HG03442 (cell line): ENCODE measurements around the gene AZIN2.
"Not testable (repeated sequence)": the region's sequence is repeated elsewhere in the genome, so short reads cannot be mapped to it uniquely, and the experiment has no call there.

Experiments used
- ATAC-seq: cut with Tn5 transposase; IDR thresholded peaks from one replicate; pipeline ENCODE4 v1.9.1; 2021; ENCODE audit warnings: mild to moderate bottlenecking, moderate library complexity; ENCODE audit not compliant: unreplicated experiment

Gene AZIN2

DNA sequence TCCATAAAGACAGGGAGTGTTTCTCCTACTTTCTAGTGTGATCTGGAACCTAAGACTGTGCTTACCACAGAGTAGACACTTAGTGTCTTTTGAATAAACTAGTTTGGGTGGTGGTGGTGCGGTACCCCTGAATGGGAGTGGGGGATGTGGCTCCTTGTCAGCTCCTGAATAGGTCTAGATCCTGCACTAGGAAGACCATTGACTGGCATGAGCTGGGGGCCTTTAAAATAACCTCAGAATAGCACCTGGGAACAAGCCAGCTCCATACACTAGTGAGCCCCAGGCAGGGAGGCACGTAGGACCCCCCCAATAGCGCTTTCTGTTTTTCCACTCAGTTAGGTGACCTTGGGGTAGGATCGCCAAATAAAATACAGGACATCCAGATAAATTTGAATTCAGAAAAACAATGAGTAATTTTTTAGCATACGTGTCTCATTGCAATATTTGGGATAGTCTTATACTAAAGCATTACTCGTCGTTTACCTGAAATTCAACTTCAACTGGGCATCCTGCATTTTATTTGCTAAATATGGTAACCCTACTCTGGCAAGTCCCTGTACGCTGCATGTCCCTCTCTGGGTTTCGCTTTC, 45.6 kb downstream of the AZIN2 start:
- ATAC-seq, result no peak

- peak; percentile 93 for ATAC-seq
These were observed 46.3 kb downstream of the AZIN2 start for GRCh38 chr1:33127001-33127823.

GRCh38 chr1:33128781-33129180, 47.8 kb downstream of the AZIN2 start:
- no peak for ATAC-seq

DNA sequence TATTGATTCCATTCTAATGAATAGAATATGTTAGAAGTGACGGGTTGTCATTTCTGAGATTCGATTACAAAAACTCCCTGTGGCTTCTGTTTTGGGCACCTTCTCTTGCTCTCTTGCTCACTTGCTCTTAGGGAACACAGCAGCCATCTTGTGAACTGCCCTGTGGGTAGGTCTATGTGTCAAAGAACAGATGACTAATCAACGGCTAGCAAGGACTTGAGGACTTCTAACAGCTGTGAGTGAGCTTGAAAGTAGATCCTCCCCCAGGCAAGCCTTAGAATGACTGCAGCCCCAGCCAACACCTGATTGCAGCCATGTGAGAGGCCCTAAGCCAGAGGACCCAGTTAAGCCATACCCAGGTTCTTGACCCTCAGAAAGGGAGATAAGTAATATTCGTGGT, 49.3 kb downstream of the AZIN2 start:
- ATAC-seq, result no peak

DNA sequence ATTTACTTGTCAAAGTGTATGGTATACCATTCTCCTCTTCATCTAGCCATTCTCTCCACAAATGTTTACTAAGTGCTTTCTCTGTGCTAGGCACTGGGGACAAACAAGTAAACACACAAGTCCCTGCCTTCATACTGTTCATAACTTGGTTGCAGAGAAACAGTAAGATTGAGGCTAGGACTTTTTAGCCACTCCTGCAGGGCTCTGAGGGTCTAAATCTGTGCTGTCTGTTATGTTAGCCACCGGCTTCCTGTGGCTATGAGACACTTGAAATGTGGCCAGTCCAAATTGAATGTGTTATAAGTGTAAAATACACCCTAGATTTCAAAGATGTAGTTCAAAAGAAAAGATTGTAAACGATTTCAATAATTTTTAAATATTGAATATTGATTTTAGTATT, 50.2 kb downstream of the AZIN2 start:
- ATAC-seq, result no peak

- no peak for ATAC-seq
These were observed 51.6 kb downstream of the AZIN2 start for GRCh38 chr1:33132549-33132948.

- ATAC-seq, result no peak
These were observed 52.6 kb downstream of the AZIN2 start for GRCh38 chr1:33133478-33134105.

DNA sequence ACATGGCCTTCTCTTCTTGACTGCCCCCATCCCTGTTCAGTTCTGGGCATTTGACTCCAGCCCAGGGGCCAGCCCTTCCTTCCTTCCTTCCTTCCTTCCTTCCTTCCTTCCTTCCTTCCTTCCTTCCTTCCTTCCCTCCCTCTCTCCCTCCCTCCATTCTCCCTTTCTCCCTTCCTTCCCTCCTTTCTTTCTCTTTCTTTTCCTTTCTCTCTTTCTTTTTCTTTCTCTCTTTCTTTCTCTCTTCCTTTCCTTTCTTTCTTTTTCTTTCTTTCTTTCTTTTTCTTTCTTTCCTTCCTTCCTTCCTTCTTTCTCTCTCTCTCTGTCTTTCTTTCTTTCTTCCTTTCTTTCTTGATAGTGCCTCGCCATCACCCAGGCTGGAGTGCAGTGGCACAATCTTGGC, 55.1 kb downstream of the AZIN2 start:
- not testable (repeated sequence) for ATAC-seq

DNA sequence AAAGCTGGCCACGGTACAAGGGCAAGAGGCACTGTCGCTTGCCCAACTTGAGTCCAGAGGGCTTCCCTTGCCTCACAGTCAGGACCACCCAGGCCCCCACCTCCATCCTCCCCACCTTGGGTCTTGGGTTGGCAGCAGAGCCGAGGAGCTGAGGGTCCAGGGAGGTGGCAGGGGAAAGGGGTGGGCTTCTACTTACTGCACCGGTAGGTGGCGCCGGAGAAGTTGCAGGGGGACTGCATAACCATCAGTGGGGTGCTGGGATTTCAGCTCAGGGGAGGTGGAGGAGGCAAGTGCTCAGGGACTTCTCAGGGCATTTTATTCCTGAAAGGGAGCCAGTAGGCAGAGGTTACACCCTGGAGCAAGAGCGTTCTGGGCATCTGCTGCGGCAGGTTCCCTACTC, 56.8 kb downstream of the AZIN2 start:
- no peak for ATAC-seq

DNA sequence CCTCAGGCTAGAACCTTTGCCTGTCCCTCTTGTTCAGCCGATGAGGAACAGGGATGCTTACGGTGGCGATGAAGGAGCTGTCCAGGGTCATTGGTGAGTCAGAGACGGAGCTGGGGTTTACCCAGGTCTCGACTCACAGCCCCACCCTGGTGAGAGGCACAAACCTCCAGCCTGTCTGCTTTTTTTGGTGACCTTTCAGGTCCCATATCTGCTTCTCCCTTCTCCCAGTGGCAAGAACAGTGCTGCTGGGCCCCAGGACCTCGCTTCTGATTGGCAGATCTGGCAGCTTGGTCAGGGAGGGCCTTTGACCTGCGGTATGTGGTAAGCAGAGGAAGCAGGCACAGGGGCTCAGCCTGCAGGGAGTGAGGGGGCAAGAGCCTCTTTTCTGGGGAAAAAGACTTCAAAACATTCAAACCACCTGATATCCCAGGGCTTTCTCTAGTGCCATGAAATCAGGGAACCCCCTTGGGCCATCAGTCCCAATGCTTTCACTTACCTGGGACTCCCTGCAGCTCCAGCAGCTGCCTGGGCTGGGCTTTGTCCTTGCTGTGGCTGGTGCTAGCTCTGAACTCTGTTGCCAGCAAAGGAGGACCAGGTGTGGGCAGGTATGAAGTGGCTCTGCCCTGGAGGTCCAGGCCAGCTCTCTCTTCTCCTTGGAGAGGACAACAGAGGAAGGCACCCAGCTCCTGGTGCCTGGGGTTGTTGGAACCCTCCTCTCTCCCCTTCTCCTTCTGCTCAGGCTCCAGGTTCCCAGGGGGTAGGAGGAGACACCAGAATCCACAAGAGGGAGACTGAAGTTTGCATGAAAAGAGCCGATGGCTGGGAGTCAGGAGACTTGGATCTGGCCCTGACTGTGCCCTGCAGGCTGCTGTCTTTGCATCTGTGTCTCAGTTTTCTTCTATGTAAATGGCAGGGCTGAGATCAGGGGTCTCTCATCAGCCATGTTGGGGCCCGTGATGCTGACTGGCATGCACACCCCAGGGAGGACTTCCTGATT, 59.5 kb downstream of the AZIN2 start:
- ATAC-seq, result no peak

DNA sequence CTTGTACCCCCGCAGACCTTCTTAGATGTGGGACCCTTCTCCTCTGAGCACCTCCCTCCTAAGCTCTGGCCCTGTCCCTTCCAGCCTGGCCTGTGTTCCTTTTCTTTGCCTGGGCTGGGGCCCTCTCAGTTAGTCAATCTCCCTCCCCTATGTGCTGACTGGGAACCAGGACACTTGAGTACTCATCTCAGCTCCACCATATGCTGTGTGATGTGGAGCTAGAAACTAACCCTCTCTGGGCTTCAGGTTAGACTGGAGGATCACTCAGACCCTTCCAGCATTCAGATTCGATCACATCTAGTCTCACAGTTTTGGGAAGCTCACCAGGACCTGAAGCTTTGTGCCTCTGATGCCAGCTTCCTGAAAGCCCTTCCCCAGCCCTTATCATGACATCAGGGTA, 60.3 kb downstream of the AZIN2 start:
- no peak for ATAC-seq

GRCh38 chr1:33141781-33142180, 60.8 kb downstream of the AZIN2 start:
- ATAC-seq, result no peak

DNA sequence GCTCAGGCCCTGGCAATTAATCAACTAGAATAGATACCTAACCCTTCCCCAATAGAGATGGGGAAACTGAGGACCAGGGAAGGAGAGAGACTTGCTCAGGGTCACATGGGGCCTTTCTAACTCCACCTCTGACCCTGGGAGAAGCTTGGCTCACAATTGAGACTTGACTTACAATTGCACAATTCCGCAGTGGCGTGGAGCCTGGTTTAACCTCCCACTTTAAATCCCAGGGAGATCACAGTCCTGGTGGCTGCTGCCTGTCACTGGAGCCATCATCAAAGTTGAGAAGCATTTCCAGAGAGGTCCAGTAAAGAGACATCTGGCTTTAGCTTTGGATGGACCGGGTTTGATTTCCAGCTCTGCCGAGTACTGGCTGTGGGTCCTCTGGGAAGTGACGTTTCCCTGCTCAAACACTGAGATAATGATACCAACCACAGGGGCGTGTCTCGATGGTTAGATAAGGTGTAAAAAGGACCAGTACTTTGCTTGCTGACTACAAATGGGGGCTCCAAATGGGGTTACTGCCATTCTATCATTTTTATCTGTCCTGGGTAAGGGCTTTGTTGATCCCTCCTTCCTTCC, 61.6 kb downstream of the AZIN2 start:
- ATAC-seq, result no peak

DNA sequence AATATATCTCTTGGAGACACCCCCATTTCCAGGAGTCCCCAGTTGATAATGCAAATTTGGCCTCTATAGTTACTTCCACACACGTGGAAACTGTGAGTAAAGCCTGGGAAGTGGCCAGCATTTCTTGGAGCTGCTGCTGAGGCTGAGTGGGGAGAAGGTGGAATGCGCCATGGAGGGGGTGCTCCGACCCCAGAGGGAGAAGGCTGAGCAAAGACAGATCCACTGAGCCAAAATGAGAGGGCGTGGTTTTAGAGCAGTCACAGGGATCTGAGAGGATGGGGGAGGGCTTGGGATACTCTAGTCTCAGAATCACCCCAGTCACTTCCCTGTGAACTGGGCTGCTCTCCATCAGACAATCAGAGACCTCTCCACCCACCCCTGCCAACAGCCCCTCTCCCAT, 62.2 kb downstream of the AZIN2 start:
- ATAC-seq, result no peak

- no peak for ATAC-seq
These were observed 62.7 kb downstream of the AZIN2 start for GRCh38 chr1:33143698-33144097.

- ATAC-seq, result no peak
These were observed 65.0 kb downstream of the AZIN2 start for GRCh38 chr1:33146003-33146402.

DNA sequence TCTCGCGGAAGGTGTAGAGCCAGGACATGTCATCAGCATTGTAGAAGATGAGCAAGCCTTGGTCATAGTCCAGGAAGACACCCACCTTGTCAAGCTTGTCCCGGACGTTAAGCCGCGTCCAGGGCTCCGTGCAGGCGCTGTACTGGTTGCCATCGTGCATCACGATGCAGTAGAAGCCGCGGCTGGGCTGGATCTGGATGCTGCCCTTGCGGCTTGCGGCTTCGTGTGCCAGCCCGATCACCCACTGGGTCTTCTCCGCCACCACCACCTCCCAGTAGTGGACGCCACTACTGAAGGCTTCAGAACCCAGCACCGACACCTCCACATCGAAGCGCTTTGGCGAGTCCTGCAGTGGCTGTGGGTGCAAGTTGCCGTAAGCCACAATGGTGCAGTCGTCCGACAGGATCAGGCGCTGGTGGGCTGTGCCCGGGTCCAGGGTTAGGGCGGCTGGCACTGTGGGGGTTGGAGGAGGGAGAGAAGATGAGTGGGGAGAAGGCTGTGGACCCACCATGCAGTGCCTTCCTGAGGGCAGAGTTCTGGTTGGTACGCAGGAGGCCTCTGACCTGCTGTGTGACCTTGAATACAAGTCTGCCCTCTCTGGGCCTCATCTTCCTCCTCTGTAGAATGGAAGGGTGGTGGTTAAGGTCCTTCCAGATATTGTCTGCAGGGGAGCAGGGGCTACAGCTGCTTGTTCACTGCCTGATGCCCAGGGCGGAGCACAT, 66.5 kb downstream of the AZIN2 start:
- ATAC-seq, result no peak

- ATAC-seq, result no peak
These were observed 67.0 kb downstream of the AZIN2 start for GRCh38 chr1:33147997-33148314.

GRCh38 chr1:33148615-33149014, 67.7 kb downstream of the AZIN2 start:
- no peak for ATAC-seq
